Measurements from ENCODE around the gene CIP2A. TPM values are rescaled to one million over a fixed set of nuclear protein-coding genes. Genes with fewer than 3 reads are reported as not detected.
"Not testable (repeated sequence)": the region's sequence is repeated elsewhere in the genome, so short reads cannot be mapped to it uniquely, and the experiment has no call there.

CIP2A gene
- total and polyA plus RNA-seq, 2 of the 13 experiments (the other 11 are each of a cell fraction or from before 2014, with no cell fraction given) = 7.8 to 36.9 TPM

DNA sequence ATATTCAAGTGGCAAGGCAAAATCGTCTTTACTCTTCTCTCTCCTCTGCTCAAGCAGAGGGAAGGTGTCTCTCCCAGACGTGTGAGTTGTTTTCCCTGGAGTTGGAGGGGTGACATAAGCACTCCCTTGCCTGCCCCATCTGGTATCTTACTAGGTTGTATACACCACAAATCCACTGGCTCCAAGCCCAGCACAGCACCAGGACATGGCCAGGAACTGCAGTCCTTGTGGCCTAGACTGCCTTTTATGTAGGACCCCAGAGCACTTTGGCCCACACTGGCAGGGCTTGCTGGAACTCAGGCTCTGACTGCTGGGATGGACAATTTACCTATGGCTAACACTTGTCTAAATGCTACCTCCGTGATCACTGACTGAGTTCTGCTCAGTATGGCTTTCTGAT is 34.3 kb upstream of the CIP2A start (continued):
- TF ChIP-seq CCAR2 (optimal IDR thresholded peaks at IDR 0.05; ENCODE audit: low read depth, low read length) (no peak), ZNF496 (CRISPR knock-in tag; IDR thresholded peaks at IDR 0.05; ENCODE audit: insufficient replicate concordance) (no peak)

DNA sequence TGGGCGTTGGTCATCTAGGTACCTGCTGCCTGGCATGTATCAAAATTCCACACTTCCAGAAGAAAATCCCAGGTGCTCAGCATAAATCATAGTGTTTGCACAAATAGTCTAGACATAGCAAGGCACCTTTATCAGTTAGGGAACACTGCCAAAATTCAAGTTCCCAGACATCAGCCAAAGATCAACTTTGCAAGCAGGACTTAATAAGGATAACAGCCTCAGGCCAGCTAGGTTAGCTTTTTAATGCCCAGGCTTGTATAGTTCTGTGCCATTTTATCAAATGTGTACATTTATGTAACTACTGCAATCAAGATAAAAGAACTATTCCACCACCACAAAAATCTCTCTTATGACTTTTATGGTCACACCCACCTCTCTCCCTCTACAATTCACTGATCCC is 31.0 kb upstream of the CIP2A start:
- CTCF ChIA-PET (ENCODE audit: low intra/inter-chr PET ratio, low total read pairs) = no interaction called here
- in situ Hi-C loops (cut with HindIII; ENCODE audit: extremely low pct_ligation_motif_present, low pct_unique_long_range_greater_than_20kb) (no loop called here), intact Hi-C loops (cut with micrococcal nuclease; ENCODE audit: unreplicated experiment) (no loop called here)
- Histone ChIP-seq H3K36me3 (replicated peaks in 1 of 2; ENCODE audit: control insufficient read depth in 1 of 2, insufficient read depth in 2 of 2, low read length in 2 of 2) (no peaks in the 10 kb centered on the region; a peak in 2 of 5 replicates), H3K4me1 (ENCODE audit: insufficient read depth, low read length) (no peaks in the 10 kb centered on the region), H3K4me3 (replicated peaks in 1 of 3; ENCODE audit: insufficient read depth in 1 of 3, low read depth in 2 of 3, low read length in 3 of 3) (no peak overlapping the region), H3K27ac (ENCODE audit: extremely low read length, insufficient read depth, low read length) (no peak overlapping the region), H3K9ac (ENCODE audit: insufficient read depth, low read depth, low read length) (no peak overlapping the region), H3K4me2 (ENCODE audit: low read depth, low read length) (no peak overlapping the region), H2AFZ (ENCODE audit: low read length) (no peak overlapping the region), H4K20me1 (ENCODE audit: insufficient read depth, low read length) (no peaks in the 10 kb centered on the region), H3K79me2 (ENCODE audit: insufficient read depth, low read length) (no peaks in the 10 kb centered on the region), H3K9me3 (ENCODE audit: low read length) (no peaks in the 10 kb centered on the region), H3K27me3 (ENCODE audit: control insufficient read depth in 1 of 2, insufficient read depth in 2 of 2, low read length in 2 of 2) (no peaks in the 10 kb centered on the region)
- no TSS peak for BruUV-seq (replicated peaks)
- WGBS (ENCODE audit: low lambda C conversion rate) = 93% methylated on average over 1 of the region's 1 CpG
- POLR2A ChIA-PET = no interaction called here
- FAIRE-seq (no peak), ATAC-seq (no peak), DNase-seq (ENCODE audit: low spot score) (no peak)
- TF ChIP-seq HIC2 (CRISPR knock-in tag; IDR thresholded peaks at IDR 0.05; ENCODE audit: low read depth) = no peak
- no peak for TF ChIP-seq HCFC1 (IDR thresholded peaks at IDR 0.05; ENCODE audit: low read depth, low read length)
- TF ChIP-seq ZNF749 (CRISPR knock-in tag; IDR thresholded peaks at IDR 0.05; ENCODE audit: borderline replicate concordance) = no peak

GRCh38 chr3:108616090-108616489 is 26.9 kb upstream of the CIP2A start:
- 98% methylated on average over 8 of the region's 8 CpGs for WGBS (ENCODE audit: low lambda C conversion rate)
- BruUV-seq (replicated peaks); in situ Hi-C loops (cut with HindIII; ENCODE audit: extremely low pct_ligation_motif_present, low pct_unique_long_range_greater_than_20kb): not testable (repeated sequence)

More at GRCh38 chr3:108616090-108616489, 26.9 kb upstream of the CIP2A start:
- CTCF ChIA-PET (ENCODE audit: low intra/inter-chr PET ratio, low total read pairs); H3K27ac ChIP-seq (ENCODE audit: extremely low read length, insufficient read depth, low read length); H3K9me3 ChIP-seq (ENCODE audit: low read length); H3K9ac ChIP-seq (ENCODE audit: insufficient read depth, low read depth, low read length); H3K4me1 ChIP-seq (ENCODE audit: insufficient read depth, low read length); H3K4me3 ChIP-seq (replicated peaks in 1 of 3; ENCODE audit: insufficient read depth in 1 of 3, low read depth in 2 of 3, low read length in 3 of 3); ATAC-seq; DNase-seq (ENCODE audit: low spot score); intact Hi-C loops (cut with micrococcal nuclease; ENCODE audit: unreplicated experiment); H3K36me3 ChIP-seq (replicated peaks in 1 of 2; ENCODE audit: control insufficient read depth in 1 of 2, insufficient read depth in 2 of 2, low read length in 2 of 2); FAIRE-seq; H4K20me1 ChIP-seq (ENCODE audit: insufficient read depth, low read length); H3K27me3 ChIP-seq (ENCODE audit: control insufficient read depth in 1 of 2, insufficient read depth in 2 of 2, low read length in 2 of 2); H3K79me2 ChIP-seq (ENCODE audit: insufficient read depth, low read length); H3K4me2 ChIP-seq (ENCODE audit: low read depth, low read length); POLR2A ChIA-PET; H2AFZ ChIP-seq (ENCODE audit: low read length): not testable (repeated sequence)
